Fibroblast of the aortic adventitia (primary cell): ENCODE results near the gene ZFP57. TPM values are rescaled to one million over a fixed set of nuclear protein-coding genes. Genes with fewer than 3 reads are reported as not detected.

Source experiments
- DNase-seq: peaks from one replicate; pipeline ENCODE4 v3.0.0-alpha.2; 2010; ENCODE audit warnings: low read depth
- H3K4me3 ChIP-seq: 2 replicates; pipeline ENCODE4 v1.5.1; 2011; ENCODE audit warnings: low read depth, mild to moderate bottlenecking, control low read depth, low read length, moderate library complexity
- CTCF ChIP-seq: IDR thresholded peaks from 2 replicates; pipeline ENCODE4 v1.5.1; 2011; ENCODE audit warnings: mild to moderate bottlenecking, low read length, control low read depth, inconsistent platforms; ENCODE audit not compliant: insufficient read depth
- small RNA-seq: library from RNA; depleted of rRNA; stranded (forward); fragments of <200 nt; gene quantifications from one replicate; pipeline ENCODE3, GENCODE V24; 2012
- total RNA-seq: library from RNA; depleted of rRNA; stranded (reverse); fragments of >200 nt; gene quantifications from 2 replicates; pipeline ENCODE4 v1.2.3, GENCODE V29; 2012; ENCODE audit warnings: low replicate concordance

Gene ZFP57
- total RNA-seq, 1 donor, result not detected

GRCh38 chr6:29625337-29625930, 55.5 kb downstream of the ZFP57 start:
- no peak for TF ChIP-seq CTCF
- no peak overlapping the region for H3K4me3 ChIP-seq
- no peak for DNase-seq

GRCh38 chr6:29624520-29624961, 56.4 kb downstream of the ZFP57 start:
- DNase-seq, result no peak
- no peak overlapping the region for H3K4me3 ChIP-seq
- TF ChIP-seq CTCF, result no peak

Small RNA genes within 50 kb of the gene (small RNA-seq; reads per million reads assigned to genes)
- not detected for gene SUMO2P1

Other genes with a start within 250 kb of the ZFP57 start
- not detected in 2 replicates for gene OR10C1, start 241.8 kb downstream of the ZFP57 start, total RNA-seq
- not detected in 2 replicates for gene OR11A1, start 224.1 kb downstream of the ZFP57 start, total RNA-seq
- gene OR2H1, start 224.0 kb downstream of the ZFP57 start, total RNA-seq, result not detected in 2 replicates
- not detected in 2 replicates for gene MAS1L, start 193.2 kb downstream of the ZFP57 start, total RNA-seq
- not detected in 2 replicates for gene UBD, start 121.4 kb downstream of the ZFP57 start, total RNA-seq
- not detected in 2 replicates for gene OR2H2, start 96.0 kb downstream of the ZFP57 start, total RNA-seq
- gene GABBR1, start 48.0 kb downstream of the ZFP57 start, total RNA-seq, result 11.7 and 19.2 TPM in 2 replicates
- not detected in 2 replicates for gene MOG, start 24.1 kb downstream of the ZFP57 start, total RNA-seq
- 1.1 and 2.9 TPM in 2 replicates for gene HLA-F, start 42.3 kb upstream of the ZFP57 start, total RNA-seq
- not detected in 2 replicates for gene HLA-G, start 146.7 kb upstream of the ZFP57 start, total RNA-seq